Neural progenitor cell (in vitro differentiated cells): Measurements from ENCODE around the gene CSF2. TPM values are rescaled to one million over a fixed set of nuclear protein-coding genes. Genes with fewer than 3 reads are reported as not detected.

ENCODE experiments used
- DNase-seq: peaks from one replicate; pipeline ENCODE4 v3.0.0-alpha.2; 2016; ENCODE audit warnings: low spot score
- H2AFZ ChIP-seq: fragments of 200-600 bp; sonication (generic); replicated peaks from 2 replicates; pipeline ENCODE4 v1.6.1; 2016; ENCODE audit warnings: antibody characterized with exemption
- H3F3A ChIP-seq: fragments of 200-600 bp; sonication (generic); 2 replicates; pipeline ENCODE4 v1.6.1; 2016; ENCODE audit warnings: antibody characterized with exemption, low read depth
- H3K27ac ChIP-seq: fragments of 200-600 bp; sonication (generic); 2 replicates; pipeline ENCODE4 v1.5.1; 2016; ENCODE audit warnings: mild to moderate bottlenecking
- H3K27me3 ChIP-seq: fragments of 200-600 bp; sonication (generic); 2 replicates; pipeline ENCODE4 v1.6.1; 2016; ENCODE audit warnings: mild to moderate bottlenecking, moderate library complexity
- H3K36me3 ChIP-seq: fragments of 200-600 bp; sonication (generic); 2 replicates; pipeline ENCODE4 v1.5.1; 2016
- H3K4me1 ChIP-seq: fragments of 200-600 bp; sonication (generic); 2 replicates; pipeline ENCODE4 v1.6.1; 2016; ENCODE audit warnings: mixed run types
- H3K4me2 ChIP-seq: fragments of 200-600 bp; sonication (generic); 2 replicates; pipeline ENCODE4 v1.6.1; 2016
- H3K4me3 ChIP-seq: fragments of 200-600 bp; sonication (generic); 2 replicates; pipeline ENCODE4 v1.5.1; 2016
- H3K79me2 ChIP-seq: fragments of 200-600 bp; sonication (generic); 2 replicates; pipeline ENCODE4 v1.6.1; 2016; ENCODE audit warnings: low read depth
- H3K9ac ChIP-seq: fragments of 200-600 bp; sonication (generic); 2 replicates; pipeline ENCODE4 v1.6.1; 2016
- H3K9me3 ChIP-seq: fragments of 200-600 bp; sonication (generic); 2 replicates; pipeline ENCODE4 v1.5.1; 2016; ENCODE audit warnings: low read depth
- H4K20me1 ChIP-seq: fragments of 200-600 bp; sonication (generic); 2 replicates; pipeline ENCODE4 v1.6.1; 2016; ENCODE audit warnings: low read depth
- H3K27ac Mint-ChIP-seq: 3 replicates; pipeline ENCODE4 v1.8.0; 2021; ENCODE audit warnings: mixed read lengths
- H3K27me3 Mint-ChIP-seq: 2 replicates; pipeline ENCODE4 v1.8.0; 2022; ENCODE audit warnings: low read depth, mild to moderate bottlenecking, inconsistent platforms, moderate library complexity, mixed read lengths; ENCODE audit not compliant: insufficient read depth
- H3K36me3 Mint-ChIP-seq: 3 replicates; pipeline ENCODE4 v1.8.0; 2021; ENCODE audit warnings: mixed read lengths
- H3K4me1 Mint-ChIP-seq: 3 replicates; pipeline ENCODE4 v1.8.0; 2021; ENCODE audit warnings: mixed read lengths
- H3K4me3 Mint-ChIP-seq: 3 replicates; pipeline ENCODE4 v1.8.0; 2021; ENCODE audit warnings: mild to moderate bottlenecking, moderate library complexity, mixed read lengths
- H3K9me3 Mint-ChIP-seq: 3 replicates; pipeline ENCODE4 v1.8.0; 2020; ENCODE audit warnings: mixed read lengths
- EZH2 ChIP-seq: fragments of 200-600 bp; sonication (generic); IDR thresholded peaks from 2 replicates; pipeline ENCODE4 v1.6.1; 2017; ENCODE audit warnings: antibody characterized with exemption, mild to moderate bottlenecking, moderate library complexity
- EZH2phosphoT487 ChIP-seq: fragments of 200-600 bp; sonication (generic); IDR thresholded peaks from 2 replicates; pipeline ENCODE4 v1.6.1; 2017; ENCODE audit warnings: antibody characterized with exemption
- total RNA-seq: library from RNA; depleted of rRNA; stranded (reverse); fragments of >200 nt; gene quantifications from 2 replicates; pipeline ENCODE4 v1.2.3, GENCODE V29; 2015; ENCODE audit warnings: low replicate concordance
- TF ChIP-seq, protein P1 (sequence below): fragments of 200-600 bp; sonication (generic); IDR thresholded peaks from 2 replicates; pipeline ENCODE4 v1.5.1; 2017; ENCODE audit warnings: antibody characterized with exemption, mild to moderate bottlenecking

CSF2 gene
- total RNA-seq, 1 donor from 2014 or later: not detected

DNA sequence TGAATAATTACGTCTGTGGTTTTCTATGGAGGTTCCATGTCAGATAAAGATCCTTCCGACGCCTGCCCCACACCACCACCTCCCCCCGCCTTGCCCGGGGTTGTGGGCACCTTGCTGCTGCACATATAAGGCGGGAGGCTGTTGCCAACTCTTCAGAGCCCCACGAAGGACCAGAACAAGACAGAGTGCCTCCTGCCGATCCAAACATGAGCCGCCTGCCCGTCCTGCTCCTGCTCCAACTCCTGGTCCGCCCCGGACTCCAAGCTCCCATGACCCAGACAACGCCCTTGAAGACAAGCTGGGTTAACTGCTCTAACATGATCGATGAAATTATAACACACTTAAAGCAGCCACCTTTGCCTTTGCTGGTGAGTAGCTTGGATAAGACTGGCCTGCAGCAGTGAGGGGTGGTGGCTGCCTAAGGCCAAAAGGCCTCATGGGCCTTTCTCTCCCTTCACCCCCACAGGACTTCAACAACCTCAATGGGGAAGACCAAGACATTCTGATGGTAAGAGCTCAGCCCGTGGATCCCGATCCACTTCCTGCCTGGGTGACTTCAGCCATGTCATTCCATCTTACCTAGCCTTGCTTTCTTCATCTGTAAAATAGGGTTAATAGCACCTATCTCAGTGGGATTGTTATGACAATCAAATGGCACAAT, 13.0 kb upstream of the CSF2 start, which contains the start of gene IL3:
TSS of gene IL3 (plus strand) at position 155 of the 661 bp plus-strand sequence. CDS start at position 207, 52 bp downstream.
- no peaks in the 10 kb centered on the region for H3K4me1 ChIP-seq
- H3K9me3 ChIP-seq: no peaks in the 10 kb centered on the region
- no peak within 1 kb of the TSS for H3K27ac ChIP-seq
- no peaks in the 10 kb centered on the region for H3K27me3 ChIP-seq
- Mint-ChIP-seq H3K27ac (no peak within 1 kb of the TSS), H3K9me3 (no peaks in the 10 kb centered on the region), H3K4me1 (no peaks in the 10 kb centered on the region), H3K27me3 (peaks cover 5% of the 10 kb centered on the region), H3K4me3 (no peak within 1 kb of the TSS), H3K36me3 (no peaks in the 10 kb centered on the region)
- H4K20me1 ChIP-seq: no peaks in the 10 kb centered on the region
- no peak within 1 kb of the TSS for H3K9ac ChIP-seq
- H3K36me3 ChIP-seq: no peaks in the 10 kb centered on the region
- no peak within 1 kb of the TSS for H3K4me2 ChIP-seq
- TF ChIP-seq EZH2phosphoT487 (no peak), EZH2 (no peak)
- TF ChIP-seq, protein P1, sequence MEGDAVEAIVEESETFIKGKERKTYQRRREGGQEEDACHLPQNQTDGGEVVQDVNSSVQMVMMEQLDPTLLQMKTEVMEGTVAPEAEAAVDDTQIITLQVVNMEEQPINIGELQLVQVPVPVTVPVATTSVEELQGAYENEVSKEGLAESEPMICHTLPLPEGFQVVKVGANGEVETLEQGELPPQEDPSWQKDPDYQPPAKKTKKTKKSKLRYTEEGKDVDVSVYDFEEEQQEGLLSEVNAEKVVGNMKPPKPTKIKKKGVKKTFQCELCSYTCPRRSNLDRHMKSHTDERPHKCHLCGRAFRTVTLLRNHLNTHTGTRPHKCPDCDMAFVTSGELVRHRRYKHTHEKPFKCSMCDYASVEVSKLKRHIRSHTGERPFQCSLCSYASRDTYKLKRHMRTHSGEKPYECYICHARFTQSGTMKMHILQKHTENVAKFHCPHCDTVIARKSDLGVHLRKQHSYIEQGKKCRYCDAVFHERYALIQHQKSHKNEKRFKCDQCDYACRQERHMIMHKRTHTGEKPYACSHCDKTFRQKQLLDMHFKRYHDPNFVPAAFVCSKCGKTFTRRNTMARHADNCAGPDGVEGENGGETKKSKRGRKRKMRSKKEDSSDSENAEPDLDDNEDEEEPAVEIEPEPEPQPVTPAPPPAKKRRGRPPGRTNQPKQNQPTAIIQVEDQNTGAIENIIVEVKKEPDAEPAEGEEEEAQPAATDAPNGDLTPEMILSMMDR: no peak
- no peak within 1 kb of the TSS for H3K4me3 ChIP-seq
- no peak for DNase-seq
- H3F3A ChIP-seq: no peaks in the 10 kb centered on the region
- H3K79me2 ChIP-seq: no peaks in the 10 kb centered on the region
- no peak within 1 kb of the TSS for H2AFZ ChIP-seq

DNA sequence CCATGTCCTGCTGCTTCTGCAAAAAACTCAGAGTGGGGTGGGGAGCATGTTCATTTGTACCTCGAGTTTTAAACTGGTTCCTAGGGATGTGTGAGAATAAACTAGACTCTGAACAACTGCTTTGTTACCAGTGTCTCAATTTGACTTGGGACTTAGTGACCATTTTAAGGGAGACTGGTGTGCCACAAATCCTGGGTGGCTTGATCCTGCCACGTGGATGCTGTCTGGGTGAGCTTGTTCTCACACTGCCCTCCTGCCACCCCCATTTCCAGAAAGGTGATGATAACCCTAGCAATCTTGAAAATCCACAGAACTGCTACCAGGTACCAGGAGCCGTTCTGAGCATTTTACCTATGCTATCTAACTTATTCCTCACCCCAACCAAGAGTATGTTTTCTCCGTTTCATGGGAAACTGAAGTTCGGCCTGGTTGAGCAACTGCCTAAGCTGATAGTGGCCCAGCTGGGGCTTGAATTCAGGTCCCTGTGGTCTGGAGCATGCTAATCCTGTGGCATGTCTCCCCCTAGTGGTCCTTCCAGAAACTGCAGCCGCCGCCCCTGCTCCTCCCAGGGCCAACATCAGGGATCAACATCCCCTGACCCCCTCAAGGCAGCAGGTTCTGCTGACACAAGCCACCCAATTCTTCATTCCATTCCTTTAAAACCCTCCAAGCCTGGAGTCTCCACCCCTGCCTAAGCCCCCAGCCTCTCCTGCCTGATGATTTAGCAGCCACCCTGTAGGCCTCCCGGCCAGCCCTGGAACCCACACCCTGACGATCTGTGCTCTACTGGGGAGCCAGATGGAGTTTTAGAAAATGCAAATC, 10.3 kb upstream of the CSF2 start:
- DNase-seq: peak; percentile 80
- peaks cover 9% of the 10 kb centered on the region for H3K27me3 Mint-ChIP-seq
- H3K4me2 ChIP-seq: no peak overlapping the region
- no peaks in the 10 kb centered on the region for H3K79me2 ChIP-seq
- H3K4me3 ChIP-seq: no peak overlapping the region
- no peak overlapping the region for H3K9ac ChIP-seq
- H3K36me3 Mint-ChIP-seq: no peaks in the 10 kb centered on the region
- H3K9me3 Mint-ChIP-seq: no peaks in the 10 kb centered on the region
- H3K27ac Mint-ChIP-seq: peak overlapping the region; percentile 62
- H3K9me3 ChIP-seq: no peaks in the 10 kb centered on the region
- no peaks in the 10 kb centered on the region for H3K36me3 ChIP-seq
- no peak overlapping the region for H2AFZ ChIP-seq
- no peak overlapping the region for H3K4me3 Mint-ChIP-seq
- H3K27me3 ChIP-seq: no peaks in the 10 kb centered on the region
- H3K4me1 ChIP-seq: no peaks in the 10 kb centered on the region
- no peaks in the 10 kb centered on the region for H3K4me1 Mint-ChIP-seq
- no peak overlapping the region for H3K27ac ChIP-seq
- no peaks in the 10 kb centered on the region for H4K20me1 ChIP-seq
- H3F3A ChIP-seq: no peaks in the 10 kb centered on the region
- TF ChIP-seq EZH2phosphoT487 (no peak), EZH2 (no peak)
- TF ChIP-seq, protein P1: peak; percentile 92

DNA sequence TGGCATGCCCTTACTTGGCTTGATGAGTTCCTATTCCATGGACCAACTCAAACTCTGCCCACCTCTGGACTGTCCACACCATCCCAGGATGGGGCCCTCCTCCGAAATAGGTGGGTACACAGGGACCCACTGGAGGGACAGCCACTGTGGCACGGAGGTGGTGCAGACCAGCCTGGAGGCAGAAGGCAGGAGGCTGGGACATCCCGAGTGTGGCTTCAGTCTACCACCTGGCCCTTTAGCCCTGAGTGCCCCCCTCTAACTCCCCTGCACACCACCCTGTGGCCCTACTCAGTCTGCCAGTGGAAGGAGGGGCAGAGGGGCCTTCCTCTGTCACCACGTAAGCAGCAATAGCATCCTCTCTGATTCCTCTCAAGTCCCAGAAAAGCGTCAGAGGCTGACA, 9.4 kb upstream of the CSF2 start:
- no peaks in the 10 kb centered on the region for H3K36me3 Mint-ChIP-seq
- Histone ChIP-seq H3K36me3 (no peaks in the 10 kb centered on the region), H3K79me2 (no peaks in the 10 kb centered on the region), H4K20me1 (no peaks in the 10 kb centered on the region), H3K27me3 (no peaks in the 10 kb centered on the region), H3K4me1 (no peaks in the 10 kb centered on the region), H3K9me3 (no peaks in the 10 kb centered on the region), H3K4me2 (no peak overlapping the region), H3K4me3 (no peak overlapping the region), H3F3A (no peaks in the 10 kb centered on the region), H2AFZ (no peak overlapping the region), H3K27ac (no peak overlapping the region), H3K9ac (no peak overlapping the region)
- no peak for DNase-seq
- H3K9me3 Mint-ChIP-seq: no peaks in the 10 kb centered on the region
- H3K4me1 Mint-ChIP-seq: no peaks in the 10 kb centered on the region
- H3K27ac Mint-ChIP-seq: no peak overlapping the region
- TF ChIP-seq EZH2 (no peak), EZH2phosphoT487 (no peak)
- TF ChIP-seq, protein P1: no peak
- H3K4me3 Mint-ChIP-seq: no peak overlapping the region
- H3K27me3 Mint-ChIP-seq: peaks cover 8% of the 10 kb centered on the region
